Measurements from ENCODE around the gene SRGAP2B.
"Not testable (repeated sequence)": the region's sequence is repeated elsewhere in the genome, so short reads cannot be mapped to it uniquely, and the experiment has no call there.

SRGAP2B gene

DNA sequence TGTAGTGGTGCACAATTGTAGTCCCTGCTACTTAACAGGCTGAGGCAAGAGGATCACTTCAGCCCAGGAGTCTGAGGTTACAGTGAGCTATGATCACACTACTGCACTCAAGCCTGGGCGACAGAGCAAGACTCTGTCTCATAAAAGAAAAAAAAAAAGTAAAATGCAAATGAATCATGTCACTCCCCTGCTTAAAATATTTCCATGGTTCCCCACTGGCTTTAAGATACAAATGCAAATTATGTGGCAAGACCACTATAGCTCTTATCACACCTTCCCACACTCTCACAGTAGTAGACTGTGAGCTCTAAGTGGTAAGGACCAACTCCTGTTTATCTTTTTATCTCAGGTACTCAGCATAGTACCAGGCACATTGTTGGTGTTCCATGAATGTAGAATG lies 53.6 kb downstream of the SRGAP2B start:
- DNase-seq: not testable (repeated sequence)

DNA sequence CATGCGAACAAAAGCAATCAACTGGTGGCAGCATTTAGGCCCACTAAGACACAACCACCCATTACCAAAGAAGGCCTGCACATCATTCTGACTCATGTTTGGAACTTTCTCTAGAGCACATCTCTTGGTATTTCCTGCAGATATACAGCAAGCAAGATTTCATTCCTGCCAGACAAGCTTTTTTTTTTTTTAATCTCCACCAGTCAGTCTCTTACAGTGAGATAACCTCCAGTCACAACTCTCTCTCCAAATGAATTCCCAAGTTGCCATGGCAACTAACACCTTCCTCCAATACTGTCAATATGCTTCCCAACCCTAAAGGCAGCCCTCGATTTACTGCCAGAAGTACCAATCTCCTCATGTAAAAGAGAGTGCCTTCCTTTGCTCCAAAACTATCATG lies 59.1 kb downstream of the SRGAP2B start:
- not testable (repeated sequence) for DNase-seq

DNA sequence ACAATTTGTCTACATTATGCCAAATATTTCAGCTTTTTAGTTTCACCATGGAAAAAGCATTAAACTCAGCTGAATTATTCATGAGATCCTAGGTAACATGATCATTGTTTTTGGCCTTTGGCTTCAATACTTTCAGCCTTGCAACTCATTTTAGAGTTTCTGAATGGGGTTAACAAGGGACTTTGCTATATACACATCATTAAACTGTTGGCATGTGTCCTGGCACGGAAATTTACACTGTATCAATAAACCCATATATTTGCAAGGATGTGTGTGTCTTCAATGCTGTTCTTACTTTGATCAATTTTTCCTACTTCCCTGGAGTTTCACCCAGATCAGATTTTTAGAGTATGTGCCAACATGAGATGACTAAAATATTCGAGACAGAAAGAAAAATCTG lies 61.6 kb downstream of the SRGAP2B start:
- not testable (repeated sequence) for DNase-seq

DNA sequence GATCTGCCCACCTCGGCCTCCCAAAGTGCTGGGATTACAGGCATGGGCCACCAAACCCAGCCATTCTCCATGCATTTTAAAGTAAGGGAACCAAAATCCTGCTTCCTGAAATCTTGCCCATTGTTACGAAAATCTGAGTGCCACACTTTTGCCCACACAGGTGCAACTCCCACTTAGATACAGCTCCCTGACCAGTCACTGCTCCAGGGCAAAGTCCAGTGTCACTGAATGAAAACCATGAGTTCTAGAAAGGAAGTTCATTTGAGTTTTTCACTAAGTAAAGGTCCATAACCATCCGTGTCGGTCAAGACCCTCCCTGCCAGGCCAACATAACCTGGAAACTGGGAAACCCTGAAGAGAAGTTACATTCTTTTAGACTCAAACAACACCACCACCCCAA lies 67.9 kb downstream of the SRGAP2B start:
- not testable (repeated sequence) for DNase-seq

DNA sequence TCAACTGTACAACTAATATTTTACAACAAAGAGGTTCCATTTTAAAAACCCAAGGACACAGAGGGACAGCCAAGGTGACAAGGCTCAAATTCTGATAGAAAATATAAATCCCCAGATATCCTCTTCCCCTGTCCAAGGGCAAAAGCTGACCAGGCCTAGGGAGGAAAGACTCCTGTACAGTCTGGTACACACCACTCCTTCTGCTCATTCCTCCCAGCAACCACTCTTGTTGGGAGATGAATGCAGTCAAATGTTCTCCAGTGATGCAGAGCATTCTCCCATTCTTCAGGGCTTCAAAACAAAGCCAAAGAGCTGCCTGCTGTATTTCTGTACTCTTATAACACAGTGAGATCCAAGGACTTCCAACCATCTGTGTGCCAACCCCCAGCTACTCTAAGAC lies 69.8 kb downstream of the SRGAP2B start:
- not testable (repeated sequence) for DNase-seq

DNA sequence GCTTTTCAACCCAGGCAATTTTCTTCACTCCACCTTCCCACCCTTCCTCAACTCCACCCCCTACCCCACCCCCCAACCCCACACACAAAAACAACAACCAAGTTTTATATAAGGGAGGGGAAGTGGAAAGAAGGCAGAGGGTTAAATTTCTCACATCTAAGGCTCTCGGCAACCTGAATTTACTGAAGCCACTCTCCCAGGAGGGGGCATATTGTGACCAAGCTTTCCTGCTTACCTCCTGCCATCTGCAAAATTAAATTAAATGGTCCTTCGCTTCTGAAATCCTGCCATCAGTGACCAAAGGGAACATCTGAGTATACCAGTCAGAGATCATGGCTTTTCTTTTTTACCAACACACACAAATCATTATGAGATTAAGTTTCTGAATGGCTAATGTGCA lies 72.9 kb downstream of the SRGAP2B start:
- DNase-seq: not testable (repeated sequence)

DNA sequence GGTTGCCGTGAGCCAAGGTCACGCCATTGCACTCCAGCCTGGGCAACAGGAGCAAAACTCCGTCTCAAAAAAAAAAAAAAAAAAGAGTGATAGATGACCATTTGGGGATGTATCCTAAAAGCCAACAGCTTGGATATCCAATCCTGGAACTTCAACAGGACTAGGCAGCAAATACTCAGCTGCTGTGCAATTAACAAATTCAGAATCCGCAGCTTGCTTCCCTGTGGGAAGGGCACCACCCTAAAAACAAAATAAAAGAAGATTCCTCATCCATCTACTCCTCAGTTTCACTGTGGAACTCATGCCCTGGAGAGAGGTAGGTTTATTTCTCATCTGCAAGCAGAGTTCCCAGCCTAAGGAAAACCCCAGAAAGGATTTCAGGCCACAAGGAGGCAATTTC lies 73.4 kb downstream of the SRGAP2B start:
- not testable (repeated sequence) for DNase-seq

DNA sequence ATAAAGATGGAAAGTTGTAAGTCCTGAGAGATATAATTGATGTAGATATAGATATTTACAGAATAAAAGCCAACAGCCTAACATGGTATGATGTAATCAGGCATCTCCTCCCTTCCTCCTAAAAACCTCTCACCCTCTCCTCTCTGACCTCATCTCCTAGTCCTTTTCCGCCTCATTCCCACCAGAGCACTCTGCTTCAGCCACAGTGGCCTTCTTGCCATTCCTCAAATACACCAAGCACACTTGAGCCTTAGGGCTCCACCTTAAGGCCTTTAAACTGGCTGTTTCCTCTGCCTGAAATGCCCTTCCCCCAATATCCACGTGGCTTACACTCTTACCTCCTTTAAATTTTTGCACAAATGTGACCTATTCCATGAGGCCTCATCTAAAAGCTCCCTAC lies 75.4 kb downstream of the SRGAP2B start:
- DNase-seq: not testable (repeated sequence)

DNA sequence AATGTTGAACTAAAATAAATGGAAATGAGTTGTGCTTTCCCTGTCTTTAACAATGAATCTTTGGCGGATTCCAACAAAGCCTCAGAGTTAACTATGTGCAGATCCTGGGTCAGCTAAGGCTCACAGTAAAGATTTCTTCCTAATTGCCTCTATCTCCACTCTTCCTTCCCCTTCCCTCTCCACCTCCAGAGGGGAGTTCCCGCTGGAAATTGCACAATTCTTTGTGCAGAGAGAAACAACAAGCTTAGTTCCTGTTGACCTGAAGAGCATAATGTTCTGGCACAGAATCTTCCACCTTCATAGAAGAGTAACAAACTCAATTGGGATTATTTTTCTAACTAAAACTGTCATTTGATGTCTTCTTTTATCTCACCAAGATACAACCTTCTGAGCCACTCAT lies 77.4 kb downstream of the SRGAP2B start:
- peak; percentile 2 for DNase-seq

DNA sequence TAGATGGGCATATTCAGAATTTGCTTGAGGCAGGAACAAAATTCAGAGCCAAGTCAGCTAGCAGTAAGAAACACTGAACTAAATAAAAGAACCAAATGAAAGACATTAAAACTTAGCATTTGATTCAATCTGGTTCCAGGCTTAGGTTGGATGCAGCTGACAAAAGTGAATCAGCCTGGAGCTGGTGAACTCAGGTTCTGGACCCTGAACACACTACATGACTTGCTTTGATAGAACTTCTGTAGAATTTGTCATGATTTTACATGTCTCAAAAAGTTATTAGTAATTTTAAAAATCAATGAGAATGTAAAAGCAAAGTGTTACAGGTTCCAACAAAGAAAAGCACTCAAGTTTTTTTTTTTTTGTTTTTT lies 78.7 kb downstream of the SRGAP2B start:
- not testable (repeated sequence) for DNase-seq

DNA sequence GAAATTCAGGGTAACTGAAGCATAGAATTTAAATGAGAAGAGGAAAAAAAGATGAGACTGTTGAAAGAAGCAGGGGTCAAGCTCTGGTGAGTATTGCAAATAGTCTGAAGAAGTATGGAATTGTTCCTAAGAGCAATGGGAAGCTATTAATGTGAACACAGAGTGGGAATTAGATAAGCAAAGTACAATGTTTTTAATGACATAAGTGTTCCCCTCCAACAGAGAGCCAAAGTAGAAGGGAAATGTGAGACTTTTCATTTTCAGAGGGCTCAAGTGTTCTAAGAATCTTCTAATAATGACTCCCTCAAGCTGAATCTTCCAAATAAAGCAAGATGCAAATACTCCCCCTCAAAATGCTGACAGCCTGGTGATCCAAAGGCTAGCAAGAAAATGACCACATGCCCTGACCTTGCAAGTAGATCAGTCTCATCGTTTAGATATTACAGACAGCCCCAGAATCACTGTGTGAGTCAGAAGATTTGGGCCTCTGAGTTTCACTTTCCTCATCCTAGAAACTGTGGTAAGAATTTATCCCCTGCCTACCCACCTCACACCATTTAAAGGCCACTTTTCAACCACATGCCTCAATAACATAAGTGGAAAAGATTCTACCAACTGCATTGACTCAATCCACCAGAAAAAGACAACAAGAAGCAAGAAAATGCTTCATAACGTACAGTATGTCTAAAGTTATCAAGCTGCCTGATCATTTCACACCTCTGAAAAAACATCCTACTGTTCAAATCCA lies 79.2 kb downstream of the SRGAP2B start:
- DNase-seq: not testable (repeated sequence)

DNA sequence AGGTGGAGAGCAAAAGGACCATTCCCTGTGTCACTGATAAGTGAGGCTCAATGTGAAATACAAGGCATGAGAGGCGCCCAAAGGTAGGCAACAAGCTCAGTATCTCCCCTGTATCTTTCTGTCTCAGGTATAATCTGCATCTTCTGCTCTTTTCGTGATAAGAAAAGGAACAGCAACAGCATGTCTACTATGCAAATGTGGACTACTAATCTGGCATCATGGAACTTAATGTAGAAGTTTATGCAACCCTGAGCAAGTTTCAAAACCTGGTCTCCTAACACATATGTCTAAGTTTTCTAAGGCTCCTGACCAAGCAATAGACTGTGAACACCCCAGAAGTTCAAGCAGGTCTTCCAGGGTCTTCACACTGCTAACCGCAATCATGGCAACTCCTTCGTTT lies 81.8 kb downstream of the SRGAP2B start:
- DNase-seq: not testable (repeated sequence)

DNA sequence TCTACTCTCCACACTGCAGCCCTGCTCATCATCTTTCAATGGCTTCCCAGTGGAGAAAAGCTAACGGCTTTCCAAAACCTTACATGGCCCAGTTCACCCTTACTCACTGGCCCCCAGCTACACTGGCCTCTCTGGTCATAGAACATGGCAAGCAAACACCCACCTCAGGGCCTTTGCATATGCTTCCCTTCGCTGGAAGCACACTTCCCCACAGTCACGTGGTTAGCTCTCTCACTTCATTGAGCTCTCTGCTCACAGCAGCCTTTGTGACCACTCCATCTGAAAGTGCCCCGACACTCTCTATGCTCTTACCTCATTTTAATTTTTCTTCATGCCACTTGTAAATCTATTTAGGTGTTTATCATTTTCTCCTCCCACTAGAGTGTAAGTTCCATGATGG lies 83.3 kb downstream of the SRGAP2B start:
- DNase-seq: not testable (repeated sequence)

DNA sequence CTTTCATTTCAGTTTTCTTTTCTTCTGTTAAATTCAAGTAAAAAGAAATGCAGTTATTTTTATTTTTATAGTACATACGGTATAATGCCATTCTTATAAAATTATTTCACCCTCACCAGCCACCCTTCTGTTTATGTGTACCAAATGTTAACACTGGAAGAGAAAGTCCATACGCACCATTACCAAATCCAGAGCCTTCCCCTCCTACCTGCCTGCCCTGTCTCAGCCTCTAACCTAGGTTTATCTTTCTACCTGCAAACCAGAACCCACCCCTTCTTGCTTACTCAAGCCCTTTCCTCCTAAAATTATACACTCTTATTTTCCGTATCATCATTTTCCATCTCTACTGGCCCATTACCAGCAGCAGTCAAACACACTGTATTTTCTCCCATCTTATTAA lies 84.5 kb downstream of the SRGAP2B start:
- DNase-seq: not testable (repeated sequence)

DNA sequence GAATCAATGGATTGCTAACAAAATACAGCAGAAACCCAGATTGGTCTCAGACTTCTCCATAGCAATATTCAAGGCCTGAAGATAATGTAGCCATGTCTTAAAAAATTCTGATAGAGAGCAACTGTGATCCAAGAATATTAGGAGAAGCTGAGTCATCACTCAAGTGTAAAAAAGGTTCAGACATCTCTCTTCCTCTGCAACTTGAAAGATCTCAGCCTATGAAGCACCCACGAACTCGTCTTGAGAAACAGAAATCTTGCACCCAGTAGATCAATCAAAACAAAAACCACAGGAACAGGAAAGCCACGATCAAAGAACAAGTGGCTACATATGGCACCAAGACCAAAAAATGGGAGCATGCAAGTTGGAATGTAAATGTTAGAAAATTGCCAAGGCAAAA lies 85.2 kb downstream of the SRGAP2B start:
- not testable (repeated sequence) for DNase-seq

DNA sequence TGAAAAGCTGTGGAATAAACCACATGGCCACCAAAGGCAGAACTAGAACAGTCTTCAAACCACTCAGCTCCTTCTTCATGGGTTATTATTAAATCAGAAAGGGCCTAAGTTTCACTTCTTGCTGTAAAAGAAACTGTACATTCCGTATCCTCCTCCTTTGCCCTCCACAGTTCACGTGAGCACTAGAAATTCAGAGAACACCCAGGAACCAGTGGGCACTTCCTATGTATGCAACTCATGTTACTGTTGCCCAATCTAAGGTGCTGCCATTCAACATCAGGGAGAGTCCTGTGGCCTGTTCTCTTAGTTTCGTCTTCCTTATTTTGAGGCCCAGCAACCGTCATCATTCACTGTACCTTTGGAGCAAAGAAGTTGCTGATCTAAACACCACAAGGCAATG lies 86.7 kb downstream of the SRGAP2B start:
- not testable (repeated sequence) for DNase-seq

DNA sequence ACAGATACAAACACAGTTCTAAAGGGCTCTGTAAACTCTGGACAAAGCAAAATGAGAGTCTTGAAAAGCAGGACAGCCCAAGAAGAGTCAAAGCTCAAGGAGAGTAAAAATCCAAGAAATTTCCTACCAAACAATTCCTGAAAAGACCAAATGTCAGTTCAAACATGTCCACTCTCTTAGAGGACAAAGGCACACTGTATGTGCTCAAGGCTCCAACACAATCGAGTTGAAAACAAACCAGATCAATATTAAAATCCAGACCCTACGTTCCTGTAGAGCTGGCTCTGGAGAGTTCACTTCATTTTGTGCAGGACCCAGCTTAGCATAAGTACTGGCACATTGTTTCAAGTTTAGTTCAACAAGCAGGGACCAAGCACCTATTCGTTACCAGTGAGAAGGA lies 90.0 kb downstream of the SRGAP2B start:
- not testable (repeated sequence) for DNase-seq

DNA sequence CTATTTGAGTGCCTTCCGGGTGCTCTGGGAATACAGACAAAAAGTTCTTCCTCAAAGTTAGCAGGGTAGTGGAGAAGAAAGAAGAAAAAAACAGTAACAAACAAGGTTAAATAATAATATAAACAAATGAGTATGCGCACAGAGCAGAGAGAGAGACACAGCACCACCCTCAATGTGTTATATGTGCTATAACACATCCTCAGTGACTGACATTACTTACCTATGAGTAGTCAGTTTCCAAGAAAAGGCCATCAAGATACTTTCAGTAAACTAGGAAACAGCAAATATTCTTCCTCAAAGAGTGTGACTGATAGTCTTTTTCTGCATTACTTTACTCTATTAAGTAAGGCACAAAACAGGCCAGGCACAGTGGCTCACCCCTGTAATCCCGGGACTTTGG lies 93.7 kb downstream of the SRGAP2B start:
- not testable (repeated sequence) for DNase-seq

DNA sequence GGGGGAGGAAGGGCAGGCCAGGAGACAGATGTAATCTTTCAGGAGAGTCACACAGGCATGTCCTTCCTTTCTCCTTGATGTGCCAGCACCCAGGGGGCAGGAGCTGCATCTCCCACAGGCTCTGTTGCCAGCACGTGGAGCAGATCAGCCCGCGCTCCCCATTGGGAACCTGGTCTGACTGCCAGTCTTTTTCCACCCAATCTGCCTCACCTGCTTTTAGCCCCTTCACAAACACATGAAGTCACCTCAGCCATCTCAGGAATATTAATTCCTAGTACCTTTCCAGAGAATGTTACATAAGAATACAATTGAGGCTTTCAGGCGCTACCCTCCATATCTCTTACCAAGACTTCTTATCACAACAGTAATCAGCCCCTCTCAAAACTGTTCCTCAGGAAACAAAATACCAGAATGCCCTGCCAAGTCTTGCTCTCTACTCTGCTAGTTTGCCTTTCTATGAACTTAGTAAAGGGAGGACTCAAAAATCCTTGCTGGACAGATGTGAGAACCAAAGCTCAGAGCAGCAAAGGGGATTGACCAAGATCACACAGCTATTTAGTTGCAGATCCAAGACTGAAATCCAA lies 94.3 kb downstream of the SRGAP2B start:
- not testable (repeated sequence) for DNase-seq

DNA sequence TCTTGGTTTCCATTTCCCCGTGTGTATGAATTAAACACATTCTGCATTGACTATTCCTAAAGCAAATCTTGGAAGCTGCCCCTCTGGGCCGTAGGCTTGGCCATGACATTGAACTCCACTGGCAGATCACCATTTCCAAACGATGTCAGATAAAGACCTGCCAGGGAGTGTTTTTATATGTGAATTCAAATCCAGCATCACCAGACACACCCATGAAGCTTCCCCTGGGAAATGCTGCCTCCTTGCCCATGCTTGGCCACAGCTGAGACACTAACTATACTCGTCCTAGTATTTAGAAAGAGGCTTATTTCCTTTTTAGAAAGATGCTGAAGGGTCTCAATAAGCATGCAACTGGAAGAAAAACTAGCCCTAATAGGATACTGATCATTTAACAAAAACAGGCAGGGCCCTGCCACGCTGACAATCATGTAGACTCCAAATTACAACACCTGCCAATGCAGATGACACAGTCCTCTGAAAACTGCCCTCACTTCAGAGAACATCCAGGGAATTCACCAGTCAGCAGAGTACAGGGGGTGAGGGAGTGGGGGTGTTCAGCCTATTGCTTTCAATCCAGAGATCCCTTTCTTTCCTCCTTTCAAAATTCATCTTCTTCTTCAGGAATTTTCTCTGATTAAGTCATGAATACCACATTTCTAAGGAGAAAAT lies 94.9 kb downstream of the SRGAP2B start:
- DNase-seq: not testable (repeated sequence)

DNA sequence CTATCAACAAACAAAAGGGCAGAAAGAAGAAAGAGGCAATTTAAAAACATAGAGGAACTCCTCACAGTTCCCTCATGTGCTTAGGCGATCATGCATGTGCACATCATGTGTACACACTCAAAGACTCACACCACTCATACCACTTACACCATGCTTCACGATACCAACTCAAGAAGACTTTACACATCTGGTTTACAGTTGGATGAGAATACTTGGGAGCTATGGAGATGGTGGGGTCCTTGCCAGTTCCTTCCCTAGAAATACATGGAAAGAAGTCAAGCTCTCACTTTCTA lies 96.2 kb downstream of the SRGAP2B start:
- not testable (repeated sequence) for DNase-seq

DNA sequence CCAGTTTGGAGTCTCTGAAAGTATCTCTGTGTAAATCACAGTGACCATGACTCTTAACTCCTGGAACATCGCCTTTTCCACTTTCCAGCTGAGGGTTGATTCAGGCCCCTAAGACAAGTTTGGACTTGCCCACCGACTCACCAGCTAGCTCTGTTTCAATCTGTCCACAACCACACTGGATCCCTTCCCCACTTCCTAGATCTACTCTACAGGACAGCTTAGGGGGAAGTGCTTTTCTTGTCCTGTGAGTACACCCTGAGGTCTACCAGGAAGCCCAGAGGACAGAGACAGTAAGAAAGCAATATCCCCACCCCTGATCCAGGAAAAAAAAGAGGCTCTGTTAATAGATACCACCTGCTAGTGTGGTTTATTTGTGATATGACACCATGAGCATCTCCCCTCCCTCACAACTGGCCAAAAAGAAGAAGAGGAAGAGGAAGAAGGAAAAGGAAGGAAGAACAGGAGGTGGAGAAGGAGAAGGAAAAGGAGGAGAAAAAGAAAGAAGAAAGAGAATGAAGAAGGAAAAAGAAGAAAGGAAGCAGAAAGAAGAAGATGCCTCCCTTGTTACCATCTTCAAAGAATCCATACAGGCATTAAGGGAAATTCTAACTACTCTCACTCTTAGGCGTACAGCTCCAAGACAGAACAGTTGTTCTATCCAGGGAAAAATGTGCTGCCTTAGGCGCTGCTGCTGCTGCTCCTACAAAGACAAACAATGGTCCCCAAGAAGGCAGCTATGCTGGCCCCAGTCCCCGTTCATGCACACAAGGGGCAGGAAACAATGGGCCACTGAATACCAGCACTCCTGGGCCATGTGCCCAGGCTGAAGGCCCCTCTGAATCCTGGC lies 96.8 kb downstream of the SRGAP2B start:
- not testable (repeated sequence) for DNase-seq

DNA sequence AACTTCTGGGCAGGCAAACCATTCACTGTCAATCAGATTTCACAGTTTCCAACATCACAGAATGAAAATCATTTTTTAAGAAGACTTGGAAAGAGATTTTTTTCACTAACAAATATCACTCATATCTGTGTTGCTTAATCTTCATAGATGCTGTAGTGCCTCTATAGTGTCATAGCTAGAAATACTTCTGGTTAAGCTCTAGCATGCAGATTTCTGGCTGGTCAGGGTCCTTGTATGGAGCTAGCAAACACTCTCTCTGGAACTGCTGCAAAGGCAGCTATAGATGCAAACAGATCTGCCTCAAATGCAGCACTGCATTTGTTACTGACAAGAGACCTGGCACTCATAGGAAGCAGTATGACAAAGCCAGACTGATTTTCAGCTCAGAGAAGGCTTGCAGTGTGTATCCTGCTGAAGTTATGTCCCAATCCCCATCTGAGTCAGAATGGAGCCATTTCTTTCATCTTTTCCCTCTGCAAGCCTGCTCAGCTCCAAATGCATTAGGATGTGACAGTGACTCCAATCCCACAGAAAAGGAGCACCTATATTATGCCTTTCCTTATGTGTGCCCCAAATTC lies 99.2 kb downstream of the SRGAP2B start:
- peak; percentile 46 for DNase-seq
